B cell (primary cell): ENCODE measurements around the gene BIRC5. TPM values are rescaled to one million over a fixed set of nuclear protein-coding genes. Genes with fewer than 3 reads are reported as not detected.

ENCODE experiments used
- ATAC-seq: fragments of 200-7000 bp; cut with Tn5 transposase; one replicate; pipeline ENCODE4 v1.10.0; 2021; ENCODE audit warnings: low read depth, mild to moderate bottlenecking, moderate number of reproducible peaks, moderate library complexity
- CTCF ChIA-PET: fragments of 350-600 bp; sonication (Branson Sonifier 250); formaldehyde crosslinking; loops from one replicate; lab custom pipeline; 2021; ENCODE audit warnings: antibody characterized with exemption, inconsistent platforms; lab: Charles Lee
- POLR2A ChIA-PET: fragments of 350-600 bp; sonication (Branson Sonifier 250); formaldehyde crosslinking; loops from one replicate; lab custom pipeline; 2021; ENCODE audit warnings: antibody characterized with exemption; lab: Charles Lee
- DNase-seq: peaks from one replicate; pipeline ENCODE4 v3.0.0; 2013
- H2AFZ ChIP-seq: 2 replicates; pipeline ENCODE4 v1.6.1; 2012; ENCODE audit warnings: mild to moderate bottlenecking, low read depth, low read length; ENCODE audit not compliant: insufficient read depth, poor library complexity, severe bottlenecking
- H3K27ac ChIP-seq, 2 donors: 1 replicate in 1 of 2; 2 replicates in 1 of 2; pipeline ENCODE4 v1.5.1; 2012 to 2013; ENCODE audit warnings: low read length in 2 of 2, mild to moderate bottlenecking in 2 of 2, moderate library complexity in 1 of 2
- H3K27me3 ChIP-seq, 4 experiments: fragments of 200-600 bp in 1 of 4; sonication (generic) in 1 of 4; replicated peaks in 1 of 4; 1 replicate in 2 of 4; 2 replicates in 2 of 4; pipeline versions ENCODE4 v1.6.1 to v1.7.0; 2013 to 2016; ENCODE audit warnings: low read length in 3 of 4, mild to moderate bottlenecking in 2 of 4, mixed read lengths in 1 of 4, moderate library complexity in 1 of 4; ENCODE audit not compliant: insufficient read depth in 4 of 4, control insufficient read depth in 3 of 4; ENCODE audit errors: control extremely low read depth in 1 of 4
- H3K36me3 ChIP-seq, 2 experiments: replicated peaks in 1 of 2; 1 replicate in 1 of 2; 2 replicates in 1 of 2; pipeline versions ENCODE4 v1.6.1 to v1.7.1; 2013; ENCODE audit warnings: low read length in 1 of 2; ENCODE audit not compliant: insufficient read depth in 2 of 2, control insufficient read depth in 1 of 2; ENCODE audit errors: control extremely low read depth in 1 of 2, extremely low read depth in 1 of 2
- H3K4me1 ChIP-seq, 2 donors: fragments of 200-600 bp in 1 of 2; sonication (generic) in 1 of 2; 1 replicate in 1 of 2; 2 replicates in 1 of 2; pipeline versions ENCODE4 v1.5.1 to v1.6.1; 2013 to 2017; ENCODE audit warnings: low read length in 2 of 2; ENCODE audit not compliant: control insufficient read depth in 2 of 2, insufficient read depth in 2 of 2
- H3K4me2 ChIP-seq: replicated peaks from 2 replicates; pipeline ENCODE3; 2012; ENCODE audit warnings: mild to moderate bottlenecking, low read depth, low read length; ENCODE audit not compliant: poor library complexity, severe bottlenecking
- H3K4me3 ChIP-seq, 5 experiments: fragments of 200-600 bp in 1 of 5; sonication (generic) in 1 of 5; 1 replicate in 3 of 5; 2 replicates in 2 of 5; pipeline versions ENCODE4 v1.5.1 to v1.7.0; 2011 to 2016; ENCODE audit warnings: low read length in 4 of 5, mild to moderate bottlenecking in 4 of 5, low read depth in 2 of 5, control low read depth in 1 of 5, moderate library complexity in 1 of 5; ENCODE audit not compliant: insufficient read depth in 1 of 5; ENCODE audit errors: control extremely low read depth in 1 of 5, extremely low read depth in 1 of 5
- H3K79me2 ChIP-seq: fragments of 200-600 bp; sonication (generic); one replicate; pipeline ENCODE4 v1.6.0; 2016; ENCODE audit warnings: low read length; ENCODE audit not compliant: control insufficient read depth, insufficient read depth
- H3K9ac ChIP-seq: fragments of 200-600 bp; sonication (generic); 2 replicates; pipeline ENCODE4 v1.6.1; 2017; ENCODE audit warnings: mild to moderate bottlenecking, low read length, moderate library complexity
- H3K9me3 ChIP-seq, 3 donors: one replicate each; pipeline versions ENCODE4 v1.6.1 to v1.7.1; 2013; ENCODE audit warnings: low read length in 2 of 3; ENCODE audit not compliant: control insufficient read depth in 2 of 3, insufficient read depth in 1 of 3; ENCODE audit errors: control extremely low read depth in 1 of 3
- H4K20me1 ChIP-seq: 2 replicates; pipeline ENCODE4 v1.6.0; 2012; ENCODE audit warnings: mild to moderate bottlenecking, low read length; ENCODE audit not compliant: insufficient read depth, control insufficient read depth, poor library complexity, severe bottlenecking
- H3K27ac Mint-ChIP-seq: one replicate; pipeline ENCODE4 v1.8.0; 2021; ENCODE audit warnings: mixed read lengths
- H3K27me3 Mint-ChIP-seq: one replicate; pipeline ENCODE4 v1.8.0; 2021; ENCODE audit warnings: mixed read lengths
- H3K4me1 Mint-ChIP-seq: one replicate; pipeline ENCODE4 v1.8.0; 2021; ENCODE audit warnings: mixed read lengths
- H3K4me3 Mint-ChIP-seq: one replicate; pipeline ENCODE4 v1.8.0; 2021; ENCODE audit warnings: mixed read lengths
- H3K9me3 Mint-ChIP-seq: one replicate; pipeline ENCODE4 v1.8.0; 2022; ENCODE audit warnings: mixed read lengths; ENCODE audit not compliant: insufficient read depth
- CTCF ChIP-seq: fragments of 200-600 bp; IDR thresholded peaks from one replicate; pipeline ENCODE4 v1.8.0; 2022; ENCODE audit warnings: antibody characterized with exemption, mild to moderate bottlenecking
- EZH2 ChIP-seq: IDR thresholded peaks from 2 replicates; pipeline ENCODE4 v1.6.1; 2012; ENCODE audit warnings: borderline replicate concordance, low read depth, mild to moderate bottlenecking, moderate library complexity, low read length; ENCODE audit not compliant: insufficient read depth, poor library complexity, severe bottlenecking
- WGBS: methylation state at CpG from one replicate; pipeline ENCODE4 v1.1.5; 2013; ENCODE audit warnings: missing lambda C conversion rate; ENCODE audit not compliant: insufficient coverage; 5-methylcytosine and 5-hydroxymethylcytosine counted together
- intact Hi-C: fragments of 100-400 bp; cut with micrococcal nuclease; formaldehyde crosslinking; loops from one replicate; pipeline ENCODE4 v1.10.0; 2022
- polyA plus RNA-seq: library from polyadenylated mRNA; depleted of rRNA; stranded (reverse); fragments of >200 nt; gene quantifications from 2 replicates; pipeline ENCODE4 v1.2.3, GENCODE V29; 2012
- small RNA-seq: library from RNA; depleted of rRNA; stranded (forward); fragments of <200 nt; gene quantifications from one replicate; pipeline ENCODE3, GENCODE V24; 2012; ENCODE audit warnings: low replicate concordance, low read depth; ENCODE audit not compliant: insufficient read length
- total RNA-seq, 2 donors: library from RNA; stranded (reverse); fragments of 120-200 nt in 1 of 2; gene quantifications; 1 replicate in 1 of 2; 2 replicates in 1 of 2; pipeline versions ENCODE4 v1.2.3 to v1.2.4, GENCODE V29; 2013 to 2022

Gene BIRC5
- total and polyA plus RNA-seq, 2 donors (not counting 1 experiment from before 2014, with no cell fraction given), result 0.33 to 0.84 TPM

- intact Hi-C loops, result no loop called here
- Histone ChIP-seq H3K9ac (no peak overlapping the region), H3K79me2 (no peaks in the 10 kb centered on the region), H3K4me3 (no peak overlapping the region), H3K4me2 (no peak overlapping the region), H3K4me1 (peaks cover 4 to 46% of the 10 kb centered on the region in 2 donors), H3K9me3 (peaks cover 0 to 4% (median 0%) of the 10 kb centered on the region in 3 donors), H2AFZ (no peak overlapping the region), H3K36me3 (no peaks in the 10 kb centered on the region), H3K27ac (no peak overlapping the region), H3K27me3 (peaks cover 0 to 26% (median 13%) of the 10 kb centered on the region in 4 experiments), H4K20me1 (no peaks in the 10 kb centered on the region)
- H3K27me3 Mint-ChIP-seq, result peaks cover 25% of the 10 kb centered on the region
- peak overlapping the region; percentile 6 for H3K4me3 Mint-ChIP-seq
- ChIA-PET POLR2A (interaction anchor here (0.9 kb wide), 1 partner anchor 11 kb away, joined by 3 read pairs; no protein-coding TSS in a partner anchor), CTCF (interaction anchor here (3.5 to 3.7 kb wide), 2 partner anchors 15 to 23 kb away, joined by 14 to 22 read pairs; no protein-coding TSS in a partner anchor)
- ATAC-seq (no peak), DNase-seq (no peak)
- TF ChIP-seq CTCF (no peak), EZH2 (no peak)
- H3K9me3 Mint-ChIP-seq, result no peaks in the 10 kb centered on the region
- 100% methylated on average over 3 of the region's 6 CpGs for WGBS
- H3K27ac Mint-ChIP-seq, result peak overlapping the region; percentile 11
- peaks cover 47% of the 10 kb centered on the region for H3K4me1 Mint-ChIP-seq
Measured at GRCh38 chr17:78273813-78274212, 59.8 kb downstream of the BIRC5 start.

Small RNAs within 50 kb of the gene (small RNA-seq; reads per million reads assigned to genes)
- not detected for gene AC087645.1

Other genes with a start within 250 kb of the BIRC5 start
- gene TMC6, start 85.5 kb upstream of the BIRC5 start, total RNA-seq, result 891 and 910 TPM in 2 replicates
- gene TMC6, start 85.5 kb upstream of the BIRC5 start, polyA plus RNA-seq, result 374 and 424 TPM in 2 replicates
- 235 and 252 TPM in 2 replicates for gene TMC8, start 83.5 kb upstream of the BIRC5 start, total RNA-seq
- 352 and 445 TPM in 2 replicates for gene TMC8, start 83.5 kb upstream of the BIRC5 start, polyA plus RNA-seq
- gene C17orf99, start 67.9 kb upstream of the BIRC5 start, total RNA-seq, result 1.2 and 1.6 TPM in 2 replicates
- 0.30 and 1.6 TPM in 2 replicates for gene C17orf99, start 67.9 kb upstream of the BIRC5 start, polyA plus RNA-seq
- 380 and 390 TPM in 2 replicates for gene SYNGR2, start 45.7 kb upstream of the BIRC5 start, total RNA-seq
- 363 and 442 TPM in 2 replicates for gene SYNGR2, start 45.7 kb upstream of the BIRC5 start, polyA plus RNA-seq
- gene TK1, start 27.2 kb upstream of the BIRC5 start, total RNA-seq, result 1.5 and 2.2 TPM in 2 replicates
- gene TK1, start 27.2 kb upstream of the BIRC5 start, polyA plus RNA-seq, result 2.5 and 3.8 TPM in 2 replicates
- gene AFMID, start 26.9 kb upstream of the BIRC5 start, total RNA-seq, result 18.2 and 23.3 TPM in 2 replicates
- gene AFMID, start 26.9 kb upstream of the BIRC5 start, polyA plus RNA-seq, result 12.8 and 24.8 TPM in 2 replicates
- not detected in 2 replicates for gene TMEM235, start 17.4 kb downstream of the BIRC5 start, total RNA-seq
- gene TMEM235, start 17.4 kb downstream of the BIRC5 start, polyA plus RNA-seq, result not detected in 2 replicates
- 39.8 and 41.8 TPM in 2 replicates for gene SOCS3, start 145.8 kb downstream of the BIRC5 start, total RNA-seq
- gene SOCS3, start 145.8 kb downstream of the BIRC5 start, polyA plus RNA-seq, result 24.4 and 67.6 TPM in 2 replicates
- 88.3 and 91.1 TPM in 2 replicates for gene PGS1, start 164.4 kb downstream of the BIRC5 start, total RNA-seq
- 85.1 and 87.4 TPM in 2 replicates for gene PGS1, start 164.4 kb downstream of the BIRC5 start, polyA plus RNA-seq